ENCODE results near the gene GLYATL3.

GRCh38 chr6:49558238-49558637, 58.5 kb downstream of the GLYATL3 start:
- TF ChIP-seq CTCF (IDR thresholded peaks at IDR 0.05) (no peak), POLR2AphosphoS5 (IDR thresholded peaks at IDR 0.05) (no peak), POLR2A (IDR thresholded peaks at IDR 0.05) (no peak), EP300 (IDR thresholded peaks at IDR 0.05; ENCODE audit: low read depth) (no peak)
